ENCODE measurements around the gene BIRC5.
A peak's percentile ranks its signal among the peaks of the same experiment; 100 is the strongest.
"Not testable (repeated sequence)": the region's sequence is repeated elsewhere in the genome, so short reads cannot be mapped to it uniquely, and the experiment has no call there.

BIRC5 gene

GRCh38 chr17:78214016-78214705 lies at the start of gene BIRC5:
Gene BIRC5, plus strand, starts transcription at chr17:78214253. Its CDS starts 64 bp downstream, at chr17:78214317.
- H3K27ac ChIP-seq (ENCODE audit: low read depth, low read length), result peak within 1 kb of the TSS; percentile 76; the same call in 1 of the 2 replicates
- peak within 1 kb of the TSS; percentile 94 for H3K9ac ChIP-seq (ENCODE audit: low read length)
- no peaks in the 10 kb centered on the region for H3K27me3 ChIP-seq (ENCODE audit: control insufficient read depth, insufficient read depth, low read length)
- peaks cover 9% of the 10 kb centered on the region; the same call in 1 of the 2 replicates for H3K4me1 ChIP-seq (ENCODE audit: control insufficient read depth, insufficient read depth, low read length)
- peak within 1 kb of the TSS; percentile 96 for H3K4me3 ChIP-seq (ENCODE audit: low read depth, low read length)
- H3K9me3 ChIP-seq (ENCODE audit: control insufficient read depth, insufficient read depth, low read depth, low read length), result no peaks in the 10 kb centered on the region
- peaks cover 17% of the 10 kb centered on the region for H3K36me3 ChIP-seq (ENCODE audit: control insufficient read depth, insufficient read depth, low read length)

DNA sequence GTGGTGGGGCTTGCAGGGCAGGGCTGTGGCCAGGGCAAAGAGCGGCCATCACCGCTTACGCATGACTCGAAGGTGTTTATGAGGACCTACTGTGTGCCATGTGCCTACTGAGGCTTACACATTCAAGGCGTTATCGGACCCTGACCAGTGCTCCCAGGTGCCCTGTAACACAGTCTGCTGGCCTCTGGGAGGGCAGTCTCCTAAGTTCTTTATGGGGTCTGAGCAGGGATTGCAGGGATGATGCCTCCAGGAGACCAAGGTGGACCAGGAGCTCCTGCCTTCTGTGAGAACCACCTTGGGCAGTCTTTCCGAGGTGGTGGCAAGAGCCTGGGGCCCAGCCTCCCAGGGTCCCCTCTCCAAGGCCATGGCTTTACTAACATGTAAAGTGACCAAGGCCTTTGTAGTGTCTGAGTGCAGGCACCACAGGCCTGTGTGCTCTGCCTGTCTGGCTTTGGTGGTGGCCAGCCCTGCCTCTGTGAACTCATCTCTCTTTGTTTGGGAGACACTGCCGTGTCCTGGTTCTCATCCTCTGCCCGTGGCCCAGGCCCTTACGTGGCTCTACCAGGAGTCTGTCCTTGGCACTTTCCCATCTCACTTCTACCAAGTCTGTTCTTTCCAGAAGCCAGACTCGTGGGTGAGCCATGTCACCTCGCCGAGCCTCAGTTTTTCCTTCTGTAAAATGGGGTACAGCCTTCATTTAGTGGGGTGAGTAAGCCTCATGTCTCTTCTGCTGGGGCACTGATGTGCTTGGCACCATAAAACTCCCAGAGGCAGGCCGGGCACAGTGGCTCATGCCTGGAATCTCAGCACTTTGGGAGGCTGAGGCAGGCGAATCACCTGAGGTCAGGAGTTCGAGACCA lies 49.1 kb upstream of the BIRC5 start:
- Histone ChIP-seq H3K9ac (ENCODE audit: low read length) (no peak overlapping the region), H3K4me1 (ENCODE audit: control insufficient read depth, insufficient read depth, low read length) (peaks cover 8% of the 10 kb centered on the region), H3K4me3 (ENCODE audit: low read depth, low read length) (no peak overlapping the region), H3K9me3 (ENCODE audit: control insufficient read depth, insufficient read depth, low read depth, low read length) (no peaks in the 10 kb centered on the region), H3K27me3 (ENCODE audit: control insufficient read depth, insufficient read depth, low read length) (no peaks in the 10 kb centered on the region), H3K27ac (ENCODE audit: low read depth, low read length) (no peak overlapping the region), H3K36me3 (ENCODE audit: control insufficient read depth, insufficient read depth, low read length) (no peaks in the 10 kb centered on the region)

DNA sequence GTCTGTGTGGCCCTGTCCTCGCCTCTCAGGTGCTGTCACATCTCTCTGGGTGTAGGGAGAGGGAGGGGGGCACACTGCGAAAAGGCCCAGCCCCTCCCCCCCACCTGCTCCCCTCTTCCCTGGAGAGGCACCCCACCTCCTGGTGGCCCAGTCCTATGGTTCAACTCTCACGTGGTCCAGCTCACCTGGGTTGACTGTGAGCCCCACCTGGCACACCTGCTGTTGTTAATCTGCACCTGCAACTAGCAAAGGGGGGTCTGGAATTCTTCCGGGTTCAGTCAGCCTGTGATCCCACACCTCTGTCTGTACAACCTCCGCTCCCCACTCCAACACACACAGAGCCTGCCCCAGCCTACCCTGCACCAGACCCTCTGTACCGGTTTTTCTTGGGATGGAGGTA lies 47.6 kb upstream of the BIRC5 start:
- Histone ChIP-seq H3K4me3 (ENCODE audit: low read depth, low read length) (no peak overlapping the region), H3K9ac (ENCODE audit: low read length) (no peak overlapping the region), H3K27ac (ENCODE audit: low read depth, low read length) (no peak overlapping the region), H3K27me3 (ENCODE audit: control insufficient read depth, insufficient read depth, low read length) (no peaks in the 10 kb centered on the region), H3K36me3 (ENCODE audit: control insufficient read depth, insufficient read depth, low read length) (peaks cover 4% of the 10 kb centered on the region; the same call in 1 of the 2 replicates), H3K9me3 (ENCODE audit: control insufficient read depth, insufficient read depth, low read depth, low read length) (no peaks in the 10 kb centered on the region), H3K4me1 (ENCODE audit: control insufficient read depth, insufficient read depth, low read length) (peaks cover 15% of the 10 kb centered on the region)

DNA sequence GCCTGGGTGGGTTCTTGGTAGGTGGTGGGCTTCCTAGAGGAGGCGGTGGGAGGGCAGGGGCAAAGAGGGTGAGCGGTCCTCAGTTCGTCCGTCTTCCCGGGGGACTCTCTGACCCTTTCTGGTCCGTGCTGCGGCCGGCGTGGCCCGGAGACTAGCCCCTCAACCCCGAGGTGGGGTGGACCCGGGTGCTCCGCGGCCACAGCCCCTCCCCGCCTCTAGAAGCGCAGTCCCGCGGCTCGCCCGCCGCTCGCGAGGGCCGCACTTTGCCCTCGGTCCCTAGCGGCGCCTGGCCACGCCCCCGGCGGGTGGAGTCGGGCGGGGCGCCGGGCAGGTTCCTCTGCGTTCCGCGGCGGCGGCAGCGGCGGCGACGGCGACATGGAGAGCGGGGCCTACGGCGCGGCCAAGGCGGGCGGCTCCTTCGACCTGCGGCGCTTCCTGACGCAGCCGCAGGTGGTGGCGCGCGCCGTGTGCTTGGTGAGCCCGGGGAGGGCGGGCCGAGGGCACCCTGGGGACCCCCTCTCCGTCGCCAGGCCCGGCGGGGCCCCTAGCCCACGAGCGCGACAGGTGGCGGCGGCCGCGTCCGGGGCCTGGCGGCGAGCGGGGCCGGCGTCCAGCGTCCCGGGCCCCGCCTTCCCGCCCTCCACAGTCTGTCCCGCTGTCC lies 45.7 kb upstream of the BIRC5 start, which contains the start of gene SYNGR2:
Gene SYNGR2, plus strand, starts transcription at position 340 of the 661 bp plus-strand sequence. Its CDS starts 36 bp downstream, at position 376.
- Histone ChIP-seq H3K9me3 (ENCODE audit: control insufficient read depth, insufficient read depth, low read depth, low read length) (no peaks in the 10 kb centered on the region), H3K27ac (ENCODE audit: low read depth, low read length) (no peak within 1 kb of the TSS), H3K27me3 (ENCODE audit: control insufficient read depth, insufficient read depth, low read length) (no peaks in the 10 kb centered on the region), H3K4me1 (ENCODE audit: control insufficient read depth, insufficient read depth, low read length) (peaks cover 34% of the 10 kb centered on the region), H3K9ac (ENCODE audit: low read length) (peak within 1 kb of the TSS; percentile 71), H3K36me3 (ENCODE audit: control insufficient read depth, insufficient read depth, low read length) (peaks cover 15% of the 10 kb centered on the region), H3K4me3 (ENCODE audit: low read depth, low read length) (peak within 1 kb of the TSS; percentile 78)

DNA sequence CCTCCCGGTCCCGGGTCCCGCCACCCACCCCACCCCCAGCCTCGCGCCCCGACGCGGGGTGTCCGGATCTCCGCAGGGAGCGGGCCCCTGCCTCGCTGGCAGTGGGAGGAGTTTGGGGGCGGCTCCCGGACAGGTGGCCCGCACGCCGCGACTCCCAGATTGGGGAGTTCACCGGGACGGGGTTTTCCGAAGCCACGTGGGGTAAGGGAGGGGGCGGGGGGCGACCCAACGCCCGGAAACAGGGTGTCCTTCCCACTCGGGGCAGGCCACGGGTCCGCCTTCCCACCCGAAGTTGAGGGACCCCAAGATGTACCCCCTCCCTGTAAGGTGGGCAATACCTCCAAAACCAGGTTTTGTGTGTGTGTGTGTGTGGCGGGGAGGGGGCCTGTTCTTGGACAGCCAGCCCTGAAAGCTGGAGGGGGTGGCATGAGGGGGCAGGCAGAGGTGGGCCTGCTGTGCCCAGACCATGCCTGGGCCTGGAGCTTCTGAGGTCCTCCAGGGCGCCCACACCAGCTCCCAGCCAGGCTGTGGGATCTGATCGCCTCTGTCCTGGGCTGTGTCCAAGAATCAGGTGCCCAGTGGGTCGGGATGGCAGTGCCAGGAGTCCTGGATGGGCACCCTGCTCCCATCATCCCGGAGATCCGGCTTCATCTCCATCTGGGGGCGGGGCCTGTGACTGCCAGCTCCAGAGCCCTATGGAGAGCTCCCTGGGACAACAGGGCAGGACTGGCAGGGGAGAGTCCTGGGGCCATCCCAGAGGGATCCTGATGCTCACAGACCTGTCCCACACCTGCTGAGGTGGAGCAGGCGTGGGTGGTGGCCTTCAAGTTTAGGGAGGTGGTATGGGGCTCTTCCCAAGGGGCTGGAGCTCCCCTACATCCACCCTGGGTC lies 44.9 kb upstream of the BIRC5 start:
- Histone ChIP-seq H3K27ac (ENCODE audit: low read depth, low read length) (no peak overlapping the region), H3K9ac (ENCODE audit: low read length) (peak overlapping the region; percentile 54), H3K27me3 (ENCODE audit: control insufficient read depth, insufficient read depth, low read length) (no peaks in the 10 kb centered on the region), H3K4me3 (ENCODE audit: low read depth, low read length) (peak overlapping the region; percentile 78), H3K4me1 (ENCODE audit: control insufficient read depth, insufficient read depth, low read length) (peaks cover 35% of the 10 kb centered on the region), H3K9me3 (ENCODE audit: control insufficient read depth, insufficient read depth, low read depth, low read length) (no peaks in the 10 kb centered on the region), H3K36me3 (ENCODE audit: control insufficient read depth, insufficient read depth, low read length) (peaks cover 23% of the 10 kb centered on the region)

GRCh38 chr17:78170692-78171590 lies 43.1 kb upstream of the BIRC5 start:
- Histone ChIP-seq H3K4me3 (ENCODE audit: low read depth, low read length) (no peak overlapping the region), H3K4me1 (ENCODE audit: control insufficient read depth, insufficient read depth, low read length) (peaks cover 39% of the 10 kb centered on the region), H3K9me3 (ENCODE audit: control insufficient read depth, insufficient read depth, low read depth, low read length) (no peaks in the 10 kb centered on the region), H3K9ac (ENCODE audit: low read length) (no peak overlapping the region), H3K36me3 (ENCODE audit: control insufficient read depth, insufficient read depth, low read length) (peaks cover 41% of the 10 kb centered on the region), H3K27ac (ENCODE audit: low read depth, low read length) (no peak overlapping the region), H3K27me3 (ENCODE audit: control insufficient read depth, insufficient read depth, low read length) (no peaks in the 10 kb centered on the region)

DNA sequence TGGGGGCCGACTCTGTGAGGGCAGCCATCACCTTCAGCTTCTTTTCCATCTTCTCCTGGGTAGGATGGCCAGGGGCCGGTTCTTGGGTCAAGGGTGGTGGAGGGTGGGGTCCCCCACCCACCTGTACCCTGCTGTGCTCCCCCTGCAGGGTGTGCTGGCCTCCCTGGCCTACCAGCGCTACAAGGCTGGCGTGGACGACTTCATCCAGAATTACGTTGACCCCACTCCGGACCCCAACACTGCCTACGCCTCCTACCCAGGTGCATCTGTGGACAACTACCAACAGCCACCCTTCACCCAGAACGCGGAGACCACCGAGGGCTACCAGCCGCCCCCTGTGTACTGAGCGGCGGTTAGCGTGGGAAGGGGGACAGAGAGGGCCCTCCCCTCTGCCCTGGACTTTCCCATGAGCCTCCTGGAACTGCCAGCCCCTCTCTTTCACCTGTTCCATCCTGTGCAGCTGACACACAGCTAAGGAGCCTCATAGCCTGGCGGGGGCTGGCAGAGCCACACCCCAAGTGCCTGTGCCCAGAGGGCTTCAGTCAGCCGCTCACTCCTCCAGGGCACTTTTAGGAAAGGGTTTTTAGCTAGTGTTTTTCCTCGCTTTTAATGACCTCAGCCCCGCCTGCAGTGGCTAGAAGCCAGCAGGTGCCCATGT lies 42.3 kb upstream of the BIRC5 start:
- H3K27ac ChIP-seq (ENCODE audit: low read depth, low read length); H3K9ac ChIP-seq (ENCODE audit: low read length); H3K27me3 ChIP-seq (ENCODE audit: control insufficient read depth, insufficient read depth, low read length); H3K4me3 ChIP-seq (ENCODE audit: low read depth, low read length); H3K9me3 ChIP-seq (ENCODE audit: control insufficient read depth, insufficient read depth, low read depth, low read length): not testable (repeated sequence)
- H3K36me3 ChIP-seq (ENCODE audit: control insufficient read depth, insufficient read depth, low read length), result peaks cover 46% of the 10 kb centered on the region
- peaks cover 42% of the 10 kb centered on the region for H3K4me1 ChIP-seq (ENCODE audit: control insufficient read depth, insufficient read depth, low read length)

DNA sequence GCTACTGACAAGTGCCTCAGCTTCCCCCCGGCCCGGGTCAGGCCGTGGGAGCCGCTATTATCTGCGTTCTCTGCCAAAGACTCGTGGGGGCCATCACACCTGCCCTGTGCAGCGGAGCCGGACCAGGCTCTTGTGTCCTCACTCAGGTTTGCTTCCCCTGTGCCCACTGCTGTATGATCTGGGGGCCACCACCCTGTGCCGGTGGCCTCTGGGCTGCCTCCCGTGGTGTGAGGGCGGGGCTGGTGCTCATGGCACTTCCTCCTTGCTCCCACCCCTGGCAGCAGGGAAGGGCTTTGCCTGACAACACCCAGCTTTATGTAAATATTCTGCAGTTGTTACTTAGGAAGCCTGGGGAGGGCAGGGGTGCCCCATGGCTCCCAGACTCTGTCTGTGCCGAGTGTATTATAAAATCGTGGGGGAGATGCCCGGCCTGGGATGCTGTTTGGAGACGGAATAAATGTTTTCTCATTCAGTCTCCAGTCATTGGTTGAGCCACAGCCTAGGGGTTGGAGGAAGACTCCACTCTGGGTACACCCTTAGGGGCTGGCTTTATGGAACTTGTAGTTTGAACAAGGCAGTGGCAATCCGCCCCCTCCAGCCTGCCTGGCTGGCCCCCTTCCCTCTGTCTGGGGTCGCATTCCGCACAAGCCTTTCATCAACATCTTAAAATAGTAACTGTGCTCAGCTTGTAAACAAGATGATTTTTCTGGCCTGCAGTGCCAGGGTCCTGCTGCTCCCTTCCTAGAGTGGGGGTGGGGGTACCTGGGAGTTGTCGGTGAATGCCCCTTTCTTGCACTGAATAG lies 41.6 kb upstream of the BIRC5 start:
- H3K9ac ChIP-seq (ENCODE audit: low read length), result no peak overlapping the region
- H3K4me3 ChIP-seq (ENCODE audit: low read depth, low read length), result no peak overlapping the region
- H3K9me3 ChIP-seq (ENCODE audit: control insufficient read depth, insufficient read depth, low read depth, low read length), result no peaks in the 10 kb centered on the region
- H3K36me3 ChIP-seq (ENCODE audit: control insufficient read depth, insufficient read depth, low read length), result peaks cover 46% of the 10 kb centered on the region
- H3K27me3 ChIP-seq (ENCODE audit: control insufficient read depth, insufficient read depth, low read length), result no peaks in the 10 kb centered on the region
- H3K27ac ChIP-seq (ENCODE audit: low read depth, low read length), result peak overlapping the region; percentile 26; the same call in 1 of the 2 replicates
- peaks cover 42% of the 10 kb centered on the region for H3K4me1 ChIP-seq (ENCODE audit: control insufficient read depth, insufficient read depth, low read length)
